Astrocyte of the cerebellum (primary cell): ENCODE measurements around the gene PLD5.
"Not testable (repeated sequence)": the region's sequence is repeated elsewhere in the genome, so short reads cannot be mapped to it uniquely, and the experiment has no call there.

Source experiments
- DNase-seq: peaks from one replicate; pipeline ENCODE4 v3.0.0-alpha.2; 2011; ENCODE audit warnings: low read depth
- H3K4me3 ChIP-seq: 2 replicates; pipeline ENCODE4 v1.5.1; 2011; ENCODE audit warnings: mild to moderate bottlenecking, low read depth, low read length, moderate library complexity
- CTCF ChIP-seq: IDR thresholded peaks from 2 replicates; pipeline ENCODE4 v1.5.1; 2012; ENCODE audit warnings: low read length, low read depth, moderate library complexity, mild to moderate bottlenecking; ENCODE audit errors: missing control alignments
- in situ Hi-C: cut with HindIII; loops from 2 replicates; pipeline ENCODE4 v1.10.0; 2017; ENCODE audit warnings: low sequenced_read_pairs

Gene PLD5

GRCh38 chr1:242402956-242403355 lies 121.5 kb downstream of the PLD5 start:
- TF ChIP-seq CTCF: no peak
- in situ Hi-C loops: no loop called here
- H3K4me3 ChIP-seq: no peak overlapping the region
- no peak for DNase-seq

GRCh38 chr1:242401937-242402336 lies 122.6 kb downstream of the PLD5 start:
- H3K4me3 ChIP-seq: no peak overlapping the region
- in situ Hi-C loops: no loop called here
- no peak for DNase-seq
- no peak for TF ChIP-seq CTCF

- H3K4me3 ChIP-seq: no peak overlapping the region
- DNase-seq: no peak
- TF ChIP-seq CTCF: no peak
- in situ Hi-C loops: no loop called here
Observed at GRCh38 chr1:242398351-242398750, 126.1 kb downstream of the PLD5 start.

GRCh38 chr1:242391896-242392295 lies 132.6 kb downstream of the PLD5 start:
- DNase-seq: no peak
- no peak overlapping the region for H3K4me3 ChIP-seq
- in situ Hi-C loops: no loop called here
- TF ChIP-seq CTCF: no peak

- in situ Hi-C loops, DNase-seq, H3K4me3 ChIP-seq: not testable (repeated sequence)
Observed at GRCh38 chr1:242376121-242376520, 148.4 kb downstream of the PLD5 start.

- DNase-seq, H3K4me3 ChIP-seq, in situ Hi-C loops: not testable (repeated sequence)
Observed at GRCh38 chr1:242350446-242350845, 174.1 kb downstream of the PLD5 start.

GRCh38 chr1:242349636-242350035 lies 174.9 kb downstream of the PLD5 start:
- H3K4me3 ChIP-seq: no peak overlapping the region
- in situ Hi-C loops: no loop called here
- no peak for TF ChIP-seq CTCF
- no peak for DNase-seq

GRCh38 chr1:242330865-242331264 lies 193.6 kb downstream of the PLD5 start:
- DNase-seq, in situ Hi-C loops, H3K4me3 ChIP-seq: not testable (repeated sequence)

- in situ Hi-C loops, H3K4me3 ChIP-seq, DNase-seq: not testable (repeated sequence)
Observed at GRCh38 chr1:242327381-242327780, 197.1 kb downstream of the PLD5 start.

- H3K4me3 ChIP-seq, in situ Hi-C loops, DNase-seq: not testable (repeated sequence)
Observed at GRCh38 chr1:242321981-242322380, 202.5 kb downstream of the PLD5 start.
